Natural killer cell (primary cell): ENCODE measurements around the gene RTKN2. TPM values are rescaled to one million over a fixed set of nuclear protein-coding genes. Genes with fewer than 3 reads are reported as not detected.

Source experiments
- ATAC-seq, 3 donors: fragments of 150-1000 bp in 2 of 3; fragments of 200-7000 bp in 1 of 3; cut with Tn5 transposase; 1 replicate in 1 of 3; 2 replicates in 2 of 3; pipeline ENCODE4 v1.10.0; 2021; ENCODE audit warnings: mild to moderate bottlenecking in 2 of 3, moderate library complexity in 2 of 3
- DNase-seq, 2 donors: peaks; one replicate each; pipeline versions ENCODE4 v3.0.0 to v3.0.0-alpha.2; 2013 to 2021; ENCODE audit warnings: mixed read lengths in 1 of 2
- H3K27ac ChIP-seq: one replicate; pipeline ENCODE4 v1.5.1; 2013; ENCODE audit warnings: mild to moderate bottlenecking, low read length
- H3K27me3 ChIP-seq: one replicate; pipeline ENCODE4 v1.6.1; 2013; ENCODE audit warnings: low read length; ENCODE audit not compliant: control insufficient read depth, insufficient read depth
- H3K36me3 ChIP-seq: one replicate; pipeline ENCODE4 v1.6.1; 2013; ENCODE audit warnings: low read length; ENCODE audit not compliant: control insufficient read depth, insufficient read depth
- H3K4me1 ChIP-seq: one replicate; pipeline ENCODE4 v1.6.1; 2013; ENCODE audit warnings: low read length; ENCODE audit not compliant: control insufficient read depth, insufficient read depth
- H3K4me3 ChIP-seq: one replicate; pipeline ENCODE4 v1.5.1; 2013; ENCODE audit warnings: low read length
- H3K9me3 ChIP-seq: one replicate; pipeline ENCODE4 v1.6.1; 2013; ENCODE audit warnings: low read length; ENCODE audit not compliant: control insufficient read depth, insufficient read depth
- H3K27ac Mint-ChIP-seq, 2 donors: one replicate each; pipeline ENCODE4 v1.8.0; 2022; ENCODE audit warnings: mild to moderate bottlenecking in 2 of 2, mixed read lengths in 2 of 2, moderate library complexity in 1 of 2
- H3K27me3 Mint-ChIP-seq, 2 donors: one replicate each; pipeline ENCODE4 v1.8.0; 2022; ENCODE audit warnings: low read depth in 2 of 2, mixed read lengths in 2 of 2
- H3K36me3 Mint-ChIP-seq: one replicate; pipeline ENCODE4 v1.8.0; 2022; ENCODE audit warnings: mixed read lengths
- H3K4me1 Mint-ChIP-seq, 2 donors: one replicate each; pipeline ENCODE4 v1.8.0; 2022; ENCODE audit warnings: mixed read lengths in 2 of 2
- H3K4me3 Mint-ChIP-seq: one replicate; pipeline ENCODE4 v1.8.0; 2022; ENCODE audit warnings: mild to moderate bottlenecking, moderate library complexity, mixed read lengths
- H3K9me3 Mint-ChIP-seq, 2 donors: one replicate each; pipeline ENCODE4 v1.8.0; 2022; ENCODE audit warnings: mixed read lengths in 2 of 2
- CTCF ChIP-seq: fragments of 200-600 bp; IDR thresholded peaks from one replicate; pipeline ENCODE4 v1.8.0; 2022; ENCODE audit warnings: antibody characterized with exemption
- WGBS: methylation state at CpG from one replicate; pipeline ENCODE4 v1.1.7; 2013; ENCODE audit warnings: missing lambda C conversion rate; ENCODE audit not compliant: insufficient coverage; 5-methylcytosine and 5-hydroxymethylcytosine counted together
- intact Hi-C: fragments of 100-400 bp; cut with micrococcal nuclease; formaldehyde crosslinking; loops from one replicate; pipeline ENCODE4 v1.14.2; 2022
- total RNA-seq, 4 donors: library from RNA; stranded (reverse); fragments of 120-200 nt in 1 of 4; gene quantifications; one replicate each; pipeline versions ENCODE4 v1.2.3 to v1.2.4, GENCODE V29; 2013 to 2022

Gene RTKN2
- total RNA-seq, 3 donors from 2014 or later (not counting 1 experiment from before 2014, with no cell fraction given) = 0.31 to 0.61 (median 0.33) TPM

- no peak overlapping the region for H3K4me3 Mint-ChIP-seq
- 100% methylated on average over 2 of the region's 3 CpGs for WGBS
- intact Hi-C loops = no loop called here
Measured at GRCh38 chr10:62157601-62158000, 111.0 kb downstream of the RTKN2 start.

GRCh38 chr10:62155054-62155680 lies 113.5 kb downstream of the RTKN2 start:
- DNase-seq = no peak
- no peak for ATAC-seq
- Mint-ChIP-seq H3K4me1 (no peaks in the 10 kb centered on the region), H3K27ac (no peak overlapping the region), H3K4me3 (no peak overlapping the region), H3K36me3 (no peaks in the 10 kb centered on the region), H3K27me3 (no peaks in the 10 kb centered on the region), H3K9me3 (no peaks in the 10 kb centered on the region)
- Histone ChIP-seq H3K27me3 (no peaks in the 10 kb centered on the region), H3K4me1 (no peaks in the 10 kb centered on the region), H3K4me3 (no peak overlapping the region), H3K36me3 (no peaks in the 10 kb centered on the region), H3K9me3 (no peaks in the 10 kb centered on the region), H3K27ac (no peak overlapping the region)
- intact Hi-C loops = no loop called here
- TF ChIP-seq CTCF = no peak
- WGBS = 91% methylated on average over 6 of the region's 7 CpGs

More at GRCh38 chr10:62157601-62158000, 111.0 kb downstream of the RTKN2 start:
- H3K27me3 Mint-ChIP-seq = no peaks in the 10 kb centered on the region
- H3K4me1 Mint-ChIP-seq = no peaks in the 10 kb centered on the region
- no peaks in the 10 kb centered on the region for H3K9me3 Mint-ChIP-seq
- H3K27ac Mint-ChIP-seq = no peak overlapping the region
- ATAC-seq (no peak), DNase-seq (no peak)
- TF ChIP-seq CTCF = no peak
- Histone ChIP-seq H3K36me3 (no peaks in the 10 kb centered on the region), H3K27me3 (no peaks in the 10 kb centered on the region), H3K9me3 (no peaks in the 10 kb centered on the region), H3K4me1 (no peaks in the 10 kb centered on the region), H3K27ac (no peak overlapping the region), H3K4me3 (no peak overlapping the region)
- H3K36me3 Mint-ChIP-seq = no peaks in the 10 kb centered on the region

- Mint-ChIP-seq H3K27me3 (no peaks in the 10 kb centered on the region), H3K27ac (no peak overlapping the region), H3K4me1 (no peaks in the 10 kb centered on the region), H3K9me3 (no peaks in the 10 kb centered on the region), H3K36me3 (no peaks in the 10 kb centered on the region), H3K4me3 (no peak overlapping the region)
- 100% methylated on average over 2 of the region's 2 CpGs for WGBS
- intact Hi-C loops = no loop called here
- no peak overlapping the region for H3K4me3 ChIP-seq
- H3K27me3 ChIP-seq = no peaks in the 10 kb centered on the region
- no peak for TF ChIP-seq CTCF
- ATAC-seq (no peak), DNase-seq (no peak)
- H3K36me3 ChIP-seq = no peaks in the 10 kb centered on the region
- no peaks in the 10 kb centered on the region for H3K4me1 ChIP-seq
- no peaks in the 10 kb centered on the region for H3K9me3 ChIP-seq
- no peak overlapping the region for H3K27ac ChIP-seq
Measured at GRCh38 chr10:62154231-62154630, 114.4 kb downstream of the RTKN2 start.

- Mint-ChIP-seq H3K36me3 (no peaks in the 10 kb centered on the region), H3K4me3 (no peak overlapping the region), H3K27ac (no peak overlapping the region), H3K4me1 (no peaks in the 10 kb centered on the region), H3K9me3 (no peaks in the 10 kb centered on the region), H3K27me3 (no peaks in the 10 kb centered on the region)
- H3K4me3 ChIP-seq = no peak overlapping the region
- no peaks in the 10 kb centered on the region for H3K36me3 ChIP-seq
- no peaks in the 10 kb centered on the region for H3K4me1 ChIP-seq
- H3K27ac ChIP-seq = no peak overlapping the region
- ATAC-seq = no peak
- H3K27me3 ChIP-seq = no peaks in the 10 kb centered on the region
- DNase-seq = no peak
- 97% methylated on average over 1 of the region's 1 CpG for WGBS
- intact Hi-C loops = no loop called here
- TF ChIP-seq CTCF = no peak
- H3K9me3 ChIP-seq = no peaks in the 10 kb centered on the region
Measured at GRCh38 chr10:62153191-62153590, 115.5 kb downstream of the RTKN2 start.
